Measurements from ENCODE around the gene THSD7B. TPM values are rescaled to one million over a fixed set of nuclear protein-coding genes. Genes with fewer than 3 reads are reported as not detected.

Gene THSD7B
- total RNA-seq, 4 donors from 2014 or later, result 0.12 to 1.1 (median 0.39) TPM

DNA sequence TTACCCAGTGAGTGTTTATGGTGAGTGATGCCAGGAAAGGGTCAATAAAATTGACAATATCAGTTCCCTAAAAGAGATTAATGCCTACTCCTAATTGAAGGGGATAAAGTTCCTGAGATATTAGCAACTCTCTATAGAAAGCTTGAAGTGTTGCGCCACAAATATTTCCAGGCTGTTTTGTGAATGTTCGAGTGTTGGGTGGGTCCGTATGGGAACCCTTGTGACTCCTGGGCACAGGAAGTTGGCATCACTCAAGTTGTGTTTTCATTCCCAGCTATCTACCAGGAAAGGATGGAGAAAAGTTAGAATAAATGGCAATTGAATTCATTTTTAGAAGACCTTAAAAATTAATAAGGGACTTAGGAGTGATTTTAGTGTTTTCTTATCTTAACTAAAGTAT is 472.7 kb downstream of the THSD7B start:
- H3K9me3 ChIP-seq, result no peaks in the 10 kb centered on the region
- WGBS, 2 donors (ENCODE audit: low coverage in 1 of 2), result 78 to 81% methylated on average over 3 of the region's 3 CpGs
- no peaks in the 10 kb centered on the region for H3K36me3 ChIP-seq
- H3K4me1 ChIP-seq, result no peaks in the 10 kb centered on the region
- H3K27ac ChIP-seq, result no peak overlapping the region
- no peak for ATAC-seq
- no peak overlapping the region for H3K4me3 ChIP-seq
- no peaks in the 10 kb centered on the region for H3K27me3 ChIP-seq
- TF ChIP-seq EP300 (IDR thresholded peaks at IDR 0.05), result no peak
- TF ChIP-seq POLR2AphosphoS5 (IDR thresholded peaks at IDR 0.05), result no peak
- TF ChIP-seq, protein P1, sequence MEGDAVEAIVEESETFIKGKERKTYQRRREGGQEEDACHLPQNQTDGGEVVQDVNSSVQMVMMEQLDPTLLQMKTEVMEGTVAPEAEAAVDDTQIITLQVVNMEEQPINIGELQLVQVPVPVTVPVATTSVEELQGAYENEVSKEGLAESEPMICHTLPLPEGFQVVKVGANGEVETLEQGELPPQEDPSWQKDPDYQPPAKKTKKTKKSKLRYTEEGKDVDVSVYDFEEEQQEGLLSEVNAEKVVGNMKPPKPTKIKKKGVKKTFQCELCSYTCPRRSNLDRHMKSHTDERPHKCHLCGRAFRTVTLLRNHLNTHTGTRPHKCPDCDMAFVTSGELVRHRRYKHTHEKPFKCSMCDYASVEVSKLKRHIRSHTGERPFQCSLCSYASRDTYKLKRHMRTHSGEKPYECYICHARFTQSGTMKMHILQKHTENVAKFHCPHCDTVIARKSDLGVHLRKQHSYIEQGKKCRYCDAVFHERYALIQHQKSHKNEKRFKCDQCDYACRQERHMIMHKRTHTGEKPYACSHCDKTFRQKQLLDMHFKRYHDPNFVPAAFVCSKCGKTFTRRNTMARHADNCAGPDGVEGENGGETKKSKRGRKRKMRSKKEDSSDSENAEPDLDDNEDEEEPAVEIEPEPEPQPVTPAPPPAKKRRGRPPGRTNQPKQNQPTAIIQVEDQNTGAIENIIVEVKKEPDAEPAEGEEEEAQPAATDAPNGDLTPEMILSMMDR (IDR thresholded peaks at IDR 0.05), result no peak
- TF ChIP-seq POLR2A (IDR thresholded peaks at IDR 0.05), result no peak

GRCh38 chr2:137249463-137250130 is 484.3 kb downstream of the THSD7B start:
- H3K27me3 ChIP-seq, result no peaks in the 10 kb centered on the region
- H3K9me3 ChIP-seq, result no peaks in the 10 kb centered on the region
- WGBS, 2 donors (ENCODE audit: low coverage in 1 of 2), result 53 to 83% methylated on average over 3 to 4 of the region's 4 CpGs
- no peak overlapping the region for H3K27ac ChIP-seq
- no peak for ATAC-seq
- no peaks in the 10 kb centered on the region for H3K4me1 ChIP-seq
- H3K36me3 ChIP-seq, result no peaks in the 10 kb centered on the region
- H3K4me3 ChIP-seq, result no peak overlapping the region
- no peak for TF ChIP-seq POLR2AphosphoS5 (IDR thresholded peaks at IDR 0.05)
- TF ChIP-seq, protein P1 (IDR thresholded peaks at IDR 0.05), result no peak
- TF ChIP-seq EP300 (IDR thresholded peaks at IDR 0.05), result no peak
- no peak for TF ChIP-seq POLR2A (IDR thresholded peaks at IDR 0.05)

- TF ChIP-seq POLR2A (IDR thresholded peaks at IDR 0.05) (no peak), EP300 (IDR thresholded peaks at IDR 0.05) (no peak), POLR2AphosphoS5 (IDR thresholded peaks at IDR 0.05) (no peak)
- TF ChIP-seq, protein P1 (IDR thresholded peaks at IDR 0.05), result no peak
- Histone ChIP-seq H3K36me3 (no peaks in the 10 kb centered on the region), H3K27ac (no peak overlapping the region), H3K4me1 (no peaks in the 10 kb centered on the region), H3K9me3 (no peaks in the 10 kb centered on the region), H3K27me3 (no peaks in the 10 kb centered on the region), H3K4me3 (no peak overlapping the region)
- 90 to 92% methylated on average over 2 to 3 of the region's 3 CpGs for WGBS, 2 donors (ENCODE audit: low coverage in 1 of 2)
- ATAC-seq, result no peak
Observed at GRCh38 chr2:137250401-137250800, 485.1 kb downstream of the THSD7B start.

DNA sequence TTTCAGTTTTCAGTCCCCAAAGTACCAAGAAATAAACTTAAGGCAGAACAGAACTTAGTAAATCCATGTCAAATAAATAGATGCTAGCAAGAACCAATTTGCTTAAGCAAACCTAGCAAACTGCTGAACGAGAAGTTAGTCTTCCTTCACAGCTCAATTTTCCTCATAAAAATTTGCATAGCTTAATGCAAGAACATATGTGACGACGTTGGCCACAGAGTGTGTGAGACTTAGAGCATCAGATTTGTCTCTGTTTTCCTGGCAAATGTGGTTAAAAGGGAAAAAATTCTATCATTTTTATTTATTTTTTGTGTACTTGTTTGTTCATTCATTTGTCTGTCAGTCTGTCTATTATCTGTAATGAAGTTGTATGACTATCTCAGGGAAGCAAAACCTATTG is 485.7 kb downstream of the THSD7B start:
- no peak for ATAC-seq
- TF ChIP-seq EP300 (IDR thresholded peaks at IDR 0.05), result no peak
- TF ChIP-seq, protein P1 (IDR thresholded peaks at IDR 0.05), result no peak
- no peak for TF ChIP-seq POLR2A (IDR thresholded peaks at IDR 0.05)
- TF ChIP-seq POLR2AphosphoS5 (IDR thresholded peaks at IDR 0.05), result no peak
- H3K27ac ChIP-seq, result no peak overlapping the region
- H3K27me3 ChIP-seq, result no peaks in the 10 kb centered on the region
- H3K36me3 ChIP-seq, result no peaks in the 10 kb centered on the region
- H3K4me1 ChIP-seq, result no peaks in the 10 kb centered on the region
- no peak overlapping the region for H3K4me3 ChIP-seq
- WGBS, 2 donors (ENCODE audit: low coverage in 1 of 2), result 79 to 83% methylated on average over 3 of the region's 3 CpGs
- H3K9me3 ChIP-seq, result no peaks in the 10 kb centered on the region

DNA sequence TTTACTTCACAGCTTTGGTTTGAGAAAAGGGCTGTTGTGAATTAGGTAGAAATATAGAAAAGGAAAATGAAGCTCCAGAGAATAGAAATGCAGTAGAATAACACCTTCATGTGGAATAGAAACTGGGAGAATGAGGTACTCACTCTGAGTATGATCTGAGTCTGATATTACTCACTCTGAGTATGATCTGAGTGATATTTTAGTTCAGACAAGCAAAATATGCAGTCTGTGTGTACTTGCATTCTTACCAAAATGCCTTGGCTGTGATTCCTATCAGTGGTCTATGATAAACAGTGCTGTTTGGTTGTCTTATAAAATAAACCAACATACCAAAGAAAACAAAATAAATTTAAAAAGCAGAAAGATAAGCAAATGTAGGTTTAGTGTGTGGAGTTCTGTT is 487.6 kb downstream of the THSD7B start:
- Histone ChIP-seq H3K27me3 (no peaks in the 10 kb centered on the region), H3K36me3 (no peaks in the 10 kb centered on the region), H3K4me3 (no peak overlapping the region), H3K4me1 (no peaks in the 10 kb centered on the region), H3K27ac (no peak overlapping the region), H3K9me3 (no peaks in the 10 kb centered on the region)
- TF ChIP-seq, protein P1 (IDR thresholded peaks at IDR 0.05), result no peak
- TF ChIP-seq POLR2A (IDR thresholded peaks at IDR 0.05) (no peak), EP300 (IDR thresholded peaks at IDR 0.05) (no peak), POLR2AphosphoS5 (IDR thresholded peaks at IDR 0.05) (no peak)
- no peak for ATAC-seq
